Fibroblast of the conjunctiva (primary cell): ENCODE measurements around the gene BCL6.

Experiments used
- DNase-seq: peaks from one replicate; pipeline ENCODE4 v3.0.0-alpha.2; 2010; ENCODE audit warnings: low read depth

The BCL6 gene

GRCh38 chr3:187673012-187673411 is 72.3 kb downstream of the BCL6 start:
- DNase-seq = no peak
